ENCODE data around the gene ZNF778. TPM values are rescaled to one million over a fixed set of nuclear protein-coding genes. Genes with fewer than 3 reads are reported as not detected.

The ZNF778 gene
- total and polyA plus RNA-seq, 12 donors, result 1.9 to 20.5 (median 8.4) TPM

- intact Hi-C loops (cut with DNase I), result no loop called here
- 71 to 82% (median 79%) methylated on average over 11 of the region's 11 CpGs for WGBS, 4 donors
- DNase-seq, result no peak
Observed at GRCh38 chr16:89210165-89210903, 7.2 kb upstream of the ZNF778 start.

GRCh38 chr16:89210904-89211515 is 6.5 kb upstream of the ZNF778 start:
- no peak overlapping the region for H3K4me3 ChIP-seq

More at GRCh38 chr16:89210165-89210903, 7.2 kb upstream of the ZNF778 start:
- H3K4me3 ChIP-seq, result no peak overlapping the region
- no peaks in the 10 kb centered on the region for H3K36me3 ChIP-seq (replicated peaks in 1 of 2)
- peaks cover 4% of the 10 kb centered on the region for H3K27me3 ChIP-seq
- H3K9me3 ChIP-seq (replicated peaks in 1 of 3), result no peaks in the 10 kb centered on the region
- no peak overlapping the region for H3K27ac ChIP-seq
- TF ChIP-seq POLR2A (IDR thresholded peaks at IDR 0.05), result no peak
- TF ChIP-seq, protein P1, sequence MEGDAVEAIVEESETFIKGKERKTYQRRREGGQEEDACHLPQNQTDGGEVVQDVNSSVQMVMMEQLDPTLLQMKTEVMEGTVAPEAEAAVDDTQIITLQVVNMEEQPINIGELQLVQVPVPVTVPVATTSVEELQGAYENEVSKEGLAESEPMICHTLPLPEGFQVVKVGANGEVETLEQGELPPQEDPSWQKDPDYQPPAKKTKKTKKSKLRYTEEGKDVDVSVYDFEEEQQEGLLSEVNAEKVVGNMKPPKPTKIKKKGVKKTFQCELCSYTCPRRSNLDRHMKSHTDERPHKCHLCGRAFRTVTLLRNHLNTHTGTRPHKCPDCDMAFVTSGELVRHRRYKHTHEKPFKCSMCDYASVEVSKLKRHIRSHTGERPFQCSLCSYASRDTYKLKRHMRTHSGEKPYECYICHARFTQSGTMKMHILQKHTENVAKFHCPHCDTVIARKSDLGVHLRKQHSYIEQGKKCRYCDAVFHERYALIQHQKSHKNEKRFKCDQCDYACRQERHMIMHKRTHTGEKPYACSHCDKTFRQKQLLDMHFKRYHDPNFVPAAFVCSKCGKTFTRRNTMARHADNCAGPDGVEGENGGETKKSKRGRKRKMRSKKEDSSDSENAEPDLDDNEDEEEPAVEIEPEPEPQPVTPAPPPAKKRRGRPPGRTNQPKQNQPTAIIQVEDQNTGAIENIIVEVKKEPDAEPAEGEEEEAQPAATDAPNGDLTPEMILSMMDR (IDR thresholded peaks at IDR 0.05), result no peak
- no peaks in the 10 kb centered on the region for H3K4me1 ChIP-seq (replicated peaks in 1 of 2)

GRCh38 chr16:89216315-89217137 is 977 bp upstream of the ZNF778 start:
- intact Hi-C loops (cut with DNase I), result loop anchor here in 1 of 2 donors (5.0 kb wide), 1 partner anchor 274 kb away; no protein-coding TSS in a partner anchor
- Histone ChIP-seq H3K4me3 (peak overlapping the region in 3 of 4 donors; percentile 24 to 92 (median 83)), H3K9me3 (replicated peaks in 1 of 3) (no peaks in the 10 kb centered on the region), H3K27me3 (no peaks in the 10 kb centered on the region), H3K36me3 (replicated peaks in 1 of 2) (peaks cover 0 to 8% of the 10 kb centered on the region in 2 donors), H3K27ac (peak overlapping the region; percentile 77 to 99 (median 95)), H3K4me1 (replicated peaks in 1 of 2) (peaks cover 18 to 29% of the 10 kb centered on the region in 2 donors)
- peak; percentile 71 to 92 (median 82) for DNase-seq
- WGBS, 4 donors, result 0 to 4% (median 2%) methylated on average over 25 of the region's 25 CpGs
- no peak for TF ChIP-seq POLR2A (IDR thresholded peaks at IDR 0.05)
- TF ChIP-seq, protein P1 (IDR thresholded peaks at IDR 0.05), result peak; percentile 33 to 84 (median 72)

More at GRCh38 chr16:89210904-89211515, 6.5 kb upstream of the ZNF778 start:
- no peak overlapping the region for H3K27ac ChIP-seq
- intact Hi-C loops (cut with DNase I), result no loop called here
- DNase-seq, result no peak
- no peaks in the 10 kb centered on the region for H3K9me3 ChIP-seq (replicated peaks in 1 of 3)
- H3K4me1 ChIP-seq (replicated peaks in 1 of 2), result peaks cover 2 to 5% of the 10 kb centered on the region in 2 donors
- 41 to 55% (median 53%) methylated on average over 12 to 15 of the region's 15 CpGs for WGBS, 4 donors
- no peaks in the 10 kb centered on the region for H3K36me3 ChIP-seq (replicated peaks in 1 of 2)
- H3K27me3 ChIP-seq, result no peaks in the 10 kb centered on the region
- TF ChIP-seq POLR2A (IDR thresholded peaks at IDR 0.05), result no peak
- TF ChIP-seq, protein P1 (IDR thresholded peaks at IDR 0.05), result no peak

DNA sequence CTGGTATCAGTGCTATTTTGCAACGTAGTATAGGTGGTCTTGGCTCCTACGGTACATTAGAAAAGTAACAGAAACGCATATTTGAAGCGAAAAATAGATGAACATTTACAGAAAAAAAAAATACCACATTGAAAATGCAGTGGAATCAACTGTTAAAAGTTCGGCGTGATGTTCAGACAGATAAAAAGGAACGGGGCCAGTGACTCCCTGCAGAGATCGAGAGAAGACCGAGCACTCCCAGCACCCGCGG is 440 bp upstream of the ZNF778 start:
- TF ChIP-seq POLR2A (IDR thresholded peaks at IDR 0.05), result no peak
- TF ChIP-seq, protein P1 (IDR thresholded peaks at IDR 0.05), result no peak
- H3K36me3 ChIP-seq (replicated peaks in 1 of 2), result peaks cover 0 to 12% of the 10 kb centered on the region in 2 donors
- peak overlapping the region; percentile 24 to 92 (median 80) for H3K4me3 ChIP-seq
- peaks cover 18 to 29% of the 10 kb centered on the region in 2 donors for H3K4me1 ChIP-seq (replicated peaks in 1 of 2)
- WGBS, 4 donors, result 0 to 1% (median 1%) methylated on average over 11 of the region's 11 CpGs
- no peaks in the 10 kb centered on the region for H3K9me3 ChIP-seq (replicated peaks in 1 of 3)
- H3K27ac ChIP-seq, result peak overlapping the region; percentile 77 to 99 (median 95)
- intact Hi-C loops (cut with DNase I), result loop anchor here in 1 of 2 donors (5.0 kb wide), 1 partner anchor 275 kb away; no protein-coding TSS in a partner anchor
- H3K27me3 ChIP-seq, result no peaks in the 10 kb centered on the region
- no peak for DNase-seq
